Effector CD8-positive, alpha-beta T cell (primary cell): ENCODE measurements around the gene MARK2.

ENCODE experiments used
- DNase-seq: peaks from one replicate; lab custom pipeline; 2025; lab: John Stamatoyannopoulos, UW

The MARK2 gene

GRCh38 chr11:63882555-63883242, 43.8 kb downstream of the MARK2 start:
- DNase-seq, result no peak

DNA sequence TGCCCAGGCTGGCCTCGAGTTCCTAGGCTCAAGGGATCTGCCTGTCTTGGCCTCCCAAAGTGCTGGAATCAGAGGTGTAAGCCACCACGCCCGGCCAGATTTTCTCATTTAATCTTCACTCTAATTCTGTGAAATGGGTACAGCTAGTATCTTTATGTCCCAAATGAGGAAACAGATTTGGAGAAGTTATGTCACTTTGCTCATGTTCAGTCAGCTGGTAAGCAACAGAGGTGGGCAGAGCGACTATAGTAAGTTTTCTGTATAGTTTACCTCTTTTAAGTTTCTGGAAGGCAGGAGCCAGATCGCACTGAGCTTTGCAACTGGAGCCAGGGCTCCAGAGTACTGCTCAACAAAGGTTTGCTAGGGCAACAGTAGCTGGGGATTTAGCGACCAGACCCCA, 44.9 kb downstream of the MARK2 start:
- no peak for DNase-seq

GRCh38 chr11:63884196-63884932, 45.5 kb downstream of the MARK2 start:
- no peak for DNase-seq

DNA sequence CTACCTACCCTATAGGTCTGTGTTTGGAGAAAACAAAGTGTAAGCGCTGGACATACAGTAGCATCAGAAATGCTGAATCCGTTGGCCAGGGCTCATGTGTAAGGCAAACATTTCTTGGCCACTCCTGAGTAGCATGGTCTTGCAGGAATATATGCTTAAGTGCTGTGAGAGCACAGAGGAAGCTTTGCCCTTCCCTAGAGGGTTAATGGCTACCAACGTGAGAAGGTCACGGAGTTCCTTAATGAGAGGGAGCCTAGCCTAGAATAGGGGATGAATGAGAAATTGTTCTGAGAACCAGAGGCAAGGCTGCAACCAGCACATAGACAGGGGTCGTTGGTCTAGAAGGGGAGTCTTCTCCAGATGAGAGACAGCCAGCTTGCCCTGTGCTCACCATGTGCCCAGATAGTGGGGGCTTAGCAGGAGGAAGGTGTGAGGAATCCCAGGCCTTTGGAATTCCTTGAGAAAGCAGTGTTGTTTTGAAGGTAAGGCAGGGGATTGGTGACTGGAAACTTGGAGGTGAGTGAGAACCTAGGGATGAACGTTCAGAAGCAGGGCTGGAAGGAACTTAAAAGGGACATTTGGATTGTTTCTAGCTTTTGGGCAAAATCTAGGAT, 48.6 kb downstream of the MARK2 start:
- DNase-seq, result no peak

DNA sequence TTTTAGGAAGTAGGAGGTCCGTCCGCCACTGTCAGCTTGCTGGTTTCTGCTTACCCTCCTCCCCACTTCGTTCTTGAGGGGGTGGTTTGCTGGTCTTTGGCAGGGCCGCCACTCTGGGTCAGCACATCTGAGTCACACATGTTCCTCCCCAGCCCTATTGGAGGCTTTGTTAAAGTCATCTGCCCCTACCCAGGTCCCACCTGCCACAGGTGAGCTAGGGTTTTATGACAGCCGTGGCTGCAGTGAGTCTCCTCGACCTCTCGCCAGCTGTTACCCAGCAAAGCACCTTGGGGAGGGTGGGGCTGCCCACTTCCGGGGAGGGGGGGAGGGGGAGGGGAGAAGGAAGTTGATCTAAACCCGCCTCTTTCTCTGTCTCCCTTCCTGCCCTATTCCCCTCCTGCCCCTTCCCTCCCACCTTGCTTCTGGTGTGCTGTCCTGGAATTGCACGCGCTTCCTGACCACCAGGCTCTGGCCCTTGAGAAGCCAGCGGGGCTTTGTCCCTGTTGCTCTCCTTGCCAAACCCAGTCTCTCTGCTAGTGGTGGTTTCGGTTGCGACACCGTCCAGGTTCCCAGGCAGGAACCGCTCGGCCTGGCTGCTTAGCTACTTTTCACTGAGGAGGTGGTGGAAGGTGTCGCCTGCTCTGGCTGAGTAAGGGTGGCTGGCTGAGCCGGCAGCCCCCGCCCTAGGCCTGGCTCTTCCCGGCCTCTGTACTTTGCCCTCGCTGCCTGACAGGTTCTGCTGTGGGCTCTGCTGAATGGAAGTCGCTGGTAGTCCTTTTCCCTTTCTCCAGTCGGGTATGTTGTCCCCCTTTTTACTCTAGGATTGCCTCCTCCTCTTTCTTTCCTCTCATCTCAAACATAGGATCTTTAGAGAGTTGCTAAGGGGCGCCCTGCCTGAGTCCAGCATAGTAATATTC, 49.5 kb downstream of the MARK2 start:
- DNase-seq, result peak; percentile 59

DNA sequence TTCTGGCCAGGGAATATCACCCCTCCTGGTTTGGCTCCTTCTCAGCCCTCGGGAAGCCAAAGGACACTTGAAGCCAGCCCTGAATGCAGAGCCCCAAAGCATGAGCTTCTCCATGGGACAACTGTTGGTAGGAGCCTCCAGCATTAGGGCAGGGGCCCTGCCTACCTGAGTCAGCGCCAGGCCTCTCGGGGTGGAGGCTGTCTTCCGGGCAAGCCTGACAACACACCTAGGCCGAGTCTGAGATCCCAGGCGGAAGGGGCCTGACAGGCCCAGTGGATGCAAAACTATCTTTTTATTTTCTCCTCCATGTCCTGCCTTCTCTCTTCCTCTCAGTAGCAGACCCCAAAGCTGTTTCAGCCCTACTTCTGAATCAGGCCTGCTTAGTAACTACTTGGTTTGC, 50.4 kb downstream of the MARK2 start:
- DNase-seq, result no peak

DNA sequence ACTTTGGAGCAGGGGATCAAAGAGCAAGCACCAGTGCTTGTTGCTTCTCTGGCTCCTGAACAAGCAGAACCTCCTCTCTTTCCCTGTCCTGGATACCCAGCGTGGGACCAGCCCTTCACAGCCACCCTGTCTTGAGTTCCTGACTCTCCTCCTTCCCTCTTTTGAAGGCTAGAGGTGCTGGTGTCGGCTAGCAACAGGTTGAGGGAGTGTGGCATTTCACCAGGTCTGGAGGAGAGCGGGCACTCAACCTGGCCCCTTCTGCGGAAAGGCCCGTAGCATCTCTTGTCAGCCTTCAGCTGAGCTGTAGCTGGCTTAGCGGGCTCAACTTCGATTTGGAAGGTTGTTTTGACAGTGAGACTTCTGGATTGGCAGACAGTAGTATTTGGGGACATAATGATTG, 51.5 kb downstream of the MARK2 start:
- DNase-seq, result no peak

DNA sequence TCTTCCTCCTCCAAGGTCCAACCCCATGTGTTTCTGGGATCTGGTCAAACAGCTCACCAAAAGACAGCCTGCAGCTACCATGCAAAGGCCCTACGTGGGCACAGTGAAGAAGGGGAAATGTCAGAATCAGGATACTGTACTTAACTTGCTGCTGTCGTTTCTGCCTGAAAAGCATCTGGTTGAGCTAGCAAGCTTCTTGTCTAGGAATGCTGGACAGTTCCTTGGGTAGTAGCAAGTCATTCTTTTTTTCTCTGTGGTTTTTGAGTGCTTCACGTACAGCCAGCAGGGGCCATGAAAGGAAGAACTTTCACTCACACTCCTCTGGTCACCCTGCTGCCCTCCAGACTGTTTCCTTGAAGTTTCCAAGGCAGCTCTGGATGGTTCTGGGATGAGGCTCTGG, 53.3 kb downstream of the MARK2 start:
- DNase-seq, result no peak

- no peak for DNase-seq
These were observed 54.4 kb downstream of the MARK2 start for GRCh38 chr11:63893355-63893754.

GRCh38 chr11:63896071-63896470, 57.2 kb downstream of the MARK2 start:
- DNase-seq, result no peak

DNA sequence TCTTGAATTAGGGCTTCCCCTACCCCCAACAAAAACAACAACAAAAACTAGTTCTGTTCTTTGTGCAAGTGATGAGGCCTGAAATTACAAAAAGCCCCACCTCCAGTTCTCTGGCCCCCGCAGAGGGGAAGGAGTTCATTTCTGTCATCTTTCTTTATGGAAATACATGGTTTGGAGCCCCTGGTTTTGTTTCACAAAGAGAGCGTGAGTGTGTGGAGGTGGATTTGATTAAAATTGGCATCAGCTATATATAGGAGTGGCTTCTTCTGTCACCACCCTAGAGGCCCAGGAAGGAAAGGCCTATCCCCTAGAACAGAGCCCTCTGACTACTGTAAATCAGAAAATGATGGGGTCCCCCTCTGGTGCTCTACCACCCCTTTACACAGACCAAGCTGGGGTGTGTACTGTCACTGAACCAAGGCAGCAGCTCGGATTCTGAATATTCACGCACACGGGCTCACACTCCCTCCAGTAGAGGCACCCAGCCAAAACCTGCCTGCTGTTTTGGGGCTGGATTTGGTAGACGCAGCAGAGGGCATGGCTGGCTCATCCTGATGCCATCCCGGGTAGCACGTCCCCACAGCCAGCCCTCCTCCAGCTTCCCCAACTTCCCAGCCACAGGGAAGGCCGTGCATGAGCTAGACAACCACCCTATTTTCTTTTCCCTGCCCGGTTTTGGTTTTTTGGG, 58.7 kb downstream of the MARK2 start:
- no peak for DNase-seq

GRCh38 chr11:63901660-63902059, 62.8 kb downstream of the MARK2 start:
- no peak for DNase-seq

DNA sequence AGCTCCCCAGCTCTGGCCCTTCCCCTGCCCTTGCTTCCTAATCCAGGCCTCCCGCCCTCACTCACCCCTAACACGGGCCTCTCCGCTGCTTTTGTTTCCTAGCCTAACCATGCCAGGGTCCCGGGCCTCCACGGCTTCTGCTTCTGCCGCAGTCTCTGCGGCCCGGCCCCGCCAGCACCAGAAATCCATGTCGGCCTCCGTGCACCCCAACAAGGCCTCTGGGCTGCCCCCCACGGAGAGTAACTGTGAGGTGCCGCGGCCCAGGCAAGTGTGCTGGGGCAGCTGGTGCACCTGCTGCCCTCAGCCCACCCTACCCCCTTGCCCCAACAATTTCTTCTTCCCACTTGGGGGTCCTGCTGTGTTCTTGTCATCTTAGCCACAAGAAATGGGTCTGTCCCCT, 65.0 kb downstream of the MARK2 start:
- DNase-seq, result no peak

GRCh38 chr11:63904743-63905142, 65.8 kb downstream of the MARK2 start:
- DNase-seq, result no peak

- no peak for DNase-seq
These were observed 66.3 kb downstream of the MARK2 start for GRCh38 chr11:63905179-63905578.

GRCh38 chr11:63906087-63906486, 67.2 kb downstream of the MARK2 start:
- no peak for DNase-seq

GRCh38 chr11:63906585-63906984, 67.7 kb downstream of the MARK2 start:
- DNase-seq, result peak; percentile 44

- no peak for DNase-seq
These were observed 68.2 kb downstream of the MARK2 start for GRCh38 chr11:63907063-63907462.

DNA sequence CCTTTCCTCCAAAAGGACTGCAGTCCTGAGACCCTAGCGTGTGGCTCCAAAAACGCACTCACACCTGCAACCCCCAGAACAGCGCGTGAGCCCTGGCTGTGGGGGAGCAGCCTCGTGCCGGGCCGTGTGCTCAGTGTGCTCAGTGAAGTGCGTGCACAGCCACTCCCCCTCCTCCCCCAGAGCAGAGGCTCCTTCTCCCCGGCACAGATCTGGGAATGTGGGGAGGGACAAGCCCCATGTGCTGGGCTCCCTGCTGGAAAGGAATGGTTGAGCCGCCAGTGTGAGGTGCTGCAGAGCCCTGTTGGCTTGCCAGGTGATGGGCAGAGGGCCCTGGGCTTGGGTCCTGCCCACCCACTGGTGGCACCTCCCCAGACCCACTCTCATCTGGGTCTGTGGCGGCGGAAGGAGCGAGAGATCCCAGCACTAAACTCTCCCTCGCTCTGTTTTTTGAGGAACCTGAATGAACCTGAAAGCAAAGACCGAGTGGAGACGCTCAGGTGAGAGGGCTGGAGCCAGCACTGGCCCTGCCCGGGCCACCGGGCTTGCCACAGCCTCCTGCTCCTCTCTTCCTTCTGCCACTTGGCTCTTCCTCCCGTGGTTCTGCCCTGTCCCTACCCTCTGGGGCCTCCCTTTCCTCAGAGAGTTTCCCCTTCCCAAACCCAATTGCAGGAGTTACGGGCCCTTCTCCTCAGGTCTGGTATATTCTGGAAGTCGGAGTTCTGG, 69.1 kb downstream of the MARK2 start:
- no peak for DNase-seq

DNA sequence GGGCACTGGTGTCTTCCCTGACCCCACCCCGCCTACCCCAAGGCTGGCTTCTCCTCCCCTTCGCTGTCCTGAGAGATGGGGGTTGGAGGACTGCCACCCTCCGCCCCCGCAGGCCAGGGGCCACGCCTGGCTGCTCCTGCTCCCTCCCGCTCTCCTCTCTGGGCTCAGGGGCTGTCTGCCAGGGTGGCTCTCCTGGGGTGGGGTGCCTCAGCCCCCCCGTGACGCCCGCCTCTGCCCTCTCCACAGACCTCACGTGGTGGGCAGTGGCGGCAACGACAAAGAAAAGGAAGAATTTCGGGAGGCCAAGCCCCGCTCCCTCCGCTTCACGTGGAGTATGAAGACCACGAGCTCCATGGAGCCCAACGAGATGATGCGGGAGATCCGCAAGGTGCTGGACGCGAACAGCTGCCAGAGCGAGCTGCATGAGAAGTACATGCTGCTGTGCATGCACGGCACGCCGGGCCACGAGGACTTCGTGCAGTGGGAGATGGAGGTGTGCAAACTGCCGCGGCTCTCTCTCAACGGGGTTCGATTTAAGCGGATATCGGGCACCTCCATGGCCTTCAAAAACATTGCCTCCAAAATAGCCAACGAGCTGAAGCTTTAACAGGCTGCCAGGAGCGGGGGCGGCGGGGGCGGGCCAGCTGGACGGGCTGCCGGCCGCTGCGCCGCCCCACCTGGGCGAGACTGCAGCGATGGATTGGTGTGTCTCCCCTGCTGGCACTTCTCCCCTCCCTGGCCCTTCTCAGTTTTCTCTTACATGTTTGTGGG, 69.9 kb downstream of the MARK2 start:
- DNase-seq, result no peak
